Activated CD8-positive, alpha-beta T cell treated with anti-CD3 and anti-CD28 coated beads, Interleukin-2, amount 10 ng/mL, durations not matched to agents 7 days and 5 days (primary cell): ENCODE data around the gene MAZ. TPM values are rescaled to one million over a fixed set of nuclear protein-coding genes. Genes with fewer than 3 reads are reported as not detected.
"Not testable (repeated sequence)": the region's sequence is repeated elsewhere in the genome, so short reads cannot be mapped to it uniquely, and the experiment has no call there.

Experiments used
- ATAC-seq: fragments of 150-1000 bp; cut with Tn5 transposase; one replicate; pipeline ENCODE4 v1.10.0; 2021; ENCODE audit warnings: moderate library complexity
- CTCF ChIA-PET: fragments of 350-600 bp; sonication (Branson Sonifier 250); formaldehyde crosslinking; loops from one replicate; lab custom pipeline; 2021; ENCODE audit warnings: antibody characterized with exemption; lab: Charles Lee
- POLR2A ChIA-PET: fragments of 350-600 bp; sonication (Branson Sonifier 250); formaldehyde crosslinking; loops from one replicate; lab custom pipeline; 2021; ENCODE audit warnings: antibody characterized with exemption; lab: Charles Lee
- DNase-seq: peaks from one replicate; pipeline ENCODE4 v3.0.0-alpha.2; 2020
- H3K27ac Mint-ChIP-seq: one replicate; pipeline ENCODE4 v1.8.0; 2021; ENCODE audit warnings: mild to moderate bottlenecking, mixed read lengths
- H3K27me3 Mint-ChIP-seq: one replicate; pipeline ENCODE4 v1.8.0; 2021; ENCODE audit warnings: low read depth, mixed read lengths
- H3K36me3 Mint-ChIP-seq: one replicate; pipeline ENCODE4 v1.8.0; 2021; ENCODE audit warnings: low read depth, mixed read lengths
- H3K4me1 Mint-ChIP-seq: one replicate; pipeline ENCODE4 v1.8.0; 2021; ENCODE audit warnings: low read depth, mixed read lengths
- H3K4me3 Mint-ChIP-seq: one replicate; pipeline ENCODE4 v1.8.0; 2021; ENCODE audit warnings: mild to moderate bottlenecking, mixed read lengths
- H3K9me3 Mint-ChIP-seq: one replicate; pipeline ENCODE4 v1.8.0; 2022; ENCODE audit warnings: mixed read lengths; ENCODE audit not compliant: insufficient read depth
- total RNA-seq, 2 experiments: library from RNA; stranded (reverse); gene quantifications; one replicate each; pipeline ENCODE4 v1.2.3, GENCODE V29; 2021

Gene MAZ
- total RNA-seq, 2 experiments from 2014 or later, result 455 to 494 TPM

GRCh38 chr16:29769507-29769906 lies 36.8 kb upstream of the MAZ start:
- H3K27ac Mint-ChIP-seq, result no peak overlapping the region
- H3K36me3 Mint-ChIP-seq, result no peaks in the 10 kb centered on the region
- DNase-seq, result no peak
- ATAC-seq, result no peak
- H3K9me3 Mint-ChIP-seq, result no peaks in the 10 kb centered on the region
- peaks cover 4% of the 10 kb centered on the region for H3K4me1 Mint-ChIP-seq
- ChIA-PET POLR2A (no interaction called here), CTCF (interaction anchor here (1.1 to 3.6 kb wide), 3 partner anchors 15 to 263 kb away, joined by 4 to 16 read pairs (median 4); partner anchors contain the start of gene KIF22)
- H3K27me3 Mint-ChIP-seq, result no peaks in the 10 kb centered on the region
- H3K4me3 Mint-ChIP-seq, result no peak overlapping the region

- ATAC-seq (no peak), DNase-seq (no peak)
- ChIA-PET CTCF (interaction anchor here (1.1 to 3.6 kb wide), 2 partner anchors 14 to 262 kb away, joined by 4 to 16 read pairs; no protein-coding TSS in a partner anchor), POLR2A (no interaction called here)
- H3K4me1 Mint-ChIP-seq, result peaks cover 4% of the 10 kb centered on the region
- no peaks in the 10 kb centered on the region for H3K27me3 Mint-ChIP-seq
- no peak overlapping the region for H3K4me3 Mint-ChIP-seq
- H3K9me3 Mint-ChIP-seq, result no peaks in the 10 kb centered on the region
- H3K36me3 Mint-ChIP-seq, result no peaks in the 10 kb centered on the region
- no peak overlapping the region for H3K27ac Mint-ChIP-seq
Observed at GRCh38 chr16:29770250-29770929, 35.9 kb upstream of the MAZ start.

GRCh38 chr16:29772330-29772729 lies 34.0 kb upstream of the MAZ start:
- POLR2A ChIA-PET, H3K36me3 Mint-ChIP-seq, H3K4me1 Mint-ChIP-seq, H3K4me3 Mint-ChIP-seq, ATAC-seq, DNase-seq, H3K27me3 Mint-ChIP-seq, H3K27ac Mint-ChIP-seq, H3K9me3 Mint-ChIP-seq: not testable (repeated sequence)
- CTCF ChIA-PET, result interaction anchor here (3.8 kb wide), 1 partner anchor 13 kb away, joined by 17 read pairs; no protein-coding TSS in a partner anchor

GRCh38 chr16:29774730-29775129 lies 31.6 kb upstream of the MAZ start:
- no peaks in the 10 kb centered on the region for H3K9me3 Mint-ChIP-seq
- DNase-seq, result no peak
- peaks cover 8% of the 10 kb centered on the region for H3K27me3 Mint-ChIP-seq
- ChIA-PET CTCF (interaction anchor here (1.9 to 3.8 kb wide), 2 partner anchors 11 to 74 kb away, joined by 5 to 17 read pairs; no protein-coding TSS in a partner anchor), POLR2A (no interaction called here)
- H3K36me3 Mint-ChIP-seq, result no peaks in the 10 kb centered on the region
- H3K4me1 Mint-ChIP-seq, result peaks cover 4% of the 10 kb centered on the region
- no peak overlapping the region for H3K27ac Mint-ChIP-seq
- no peak for ATAC-seq
- no peak overlapping the region for H3K4me3 Mint-ChIP-seq

- H3K4me1 Mint-ChIP-seq, result peaks cover 4% of the 10 kb centered on the region
- CTCF ChIA-PET, result interaction anchor here (1.6 to 2.3 kb wide), 2 partner anchors 10 to 14 kb away, joined by 4 to 9 read pairs; partner anchors contain the start of gene KIF22
- no peaks in the 10 kb centered on the region for H3K9me3 Mint-ChIP-seq
- no peak overlapping the region for H3K27ac Mint-ChIP-seq
- DNase-seq (no peak), ATAC-seq (no peak)
- POLR2A ChIA-PET, result interaction anchor here (0.7 kb wide), 1 partner anchor 212 kb away, joined by 3 read pairs; no protein-coding TSS in a partner anchor
- H3K27me3 Mint-ChIP-seq, result peaks cover 15% of the 10 kb centered on the region
- H3K36me3 Mint-ChIP-seq, result no peaks in the 10 kb centered on the region
- no peak overlapping the region for H3K4me3 Mint-ChIP-seq
Observed at GRCh38 chr16:29775742-29776408, 30.5 kb upstream of the MAZ start.

GRCh38 chr16:29777576-29778350 lies 28.6 kb upstream of the MAZ start, which contains the start of gene ZG16:
ZG16 (plus strand) TSS chr16:29778256; CDS start chr16:29779267, 1,011 bp downstream.
- ChIA-PET CTCF (interaction anchor here (1.2 to 2.3 kb wide), 3 partner anchors 8 to 71 kb away, joined by 3 to 9 read pairs (median 4); partner anchors contain the start of gene KIF22), POLR2A (interaction anchor here (0.9 kb wide), 1 partner anchor 34 kb away, joined by 3 read pairs; no protein-coding TSS in a partner anchor)
- H3K27ac Mint-ChIP-seq, result no peak within 1 kb of the TSS
- H3K36me3 Mint-ChIP-seq, result no peaks in the 10 kb centered on the region
- ATAC-seq, result no peak
- H3K4me1 Mint-ChIP-seq, result peaks cover 6% of the 10 kb centered on the region
- H3K9me3 Mint-ChIP-seq, result no peaks in the 10 kb centered on the region
- H3K4me3 Mint-ChIP-seq, result no peak within 1 kb of the TSS
- H3K27me3 Mint-ChIP-seq, result peaks cover 18% of the 10 kb centered on the region
- no peak for DNase-seq

GRCh38 chr16:29779474-29779873 lies 26.9 kb upstream of the MAZ start:
- no peaks in the 10 kb centered on the region for H3K36me3 Mint-ChIP-seq
- ATAC-seq (no peak), DNase-seq (no peak)
- H3K4me1 Mint-ChIP-seq, result peaks cover 10% of the 10 kb centered on the region
- ChIA-PET POLR2A (no interaction called here), CTCF (interaction anchor here (1.2 kb wide), 1 partner anchor 69 kb away, joined by 3 read pairs; no protein-coding TSS in a partner anchor)
- H3K4me3 Mint-ChIP-seq, result no peak overlapping the region
- H3K27me3 Mint-ChIP-seq, result peaks cover 21% of the 10 kb centered on the region
- H3K9me3 Mint-ChIP-seq, result no peaks in the 10 kb centered on the region
- H3K27ac Mint-ChIP-seq, result no peak overlapping the region

- not testable (repeated sequence) for H3K9me3 Mint-ChIP-seq, H3K4me3 Mint-ChIP-seq, ATAC-seq, DNase-seq, H3K27ac Mint-ChIP-seq, H3K36me3 Mint-ChIP-seq
- peaks cover 20% of the 10 kb centered on the region for H3K4me1 Mint-ChIP-seq
- POLR2A ChIA-PET, result interaction anchor here (2.9 kb wide), 1 partner anchor 24 kb away, joined by 16 read pairs; the partner anchor contains the start of gene MAZ
- CTCF ChIA-PET, result interaction anchor here (1.8 to 3.2 kb wide), 6 partner anchors 14 to 82 kb away, joined by 4 to 31 read pairs (median 12); no protein-coding TSS in a partner anchor
- peaks cover 17% of the 10 kb centered on the region for H3K27me3 Mint-ChIP-seq
Observed at GRCh38 chr16:29783094-29783953, 23.0 kb upstream of the MAZ start.

GRCh38 chr16:29784157-29784556 lies 22.2 kb upstream of the MAZ start:
- Mint-ChIP-seq H3K4me1 (peaks cover 20% of the 10 kb centered on the region), H3K27ac (no peak overlapping the region), H3K9me3 (no peaks in the 10 kb centered on the region), H3K4me3 (no peak overlapping the region), H3K36me3 (peaks cover 2% of the 10 kb centered on the region), H3K27me3 (peaks cover 13% of the 10 kb centered on the region)
- DNase-seq (no peak), ATAC-seq (peak; percentile 47)
- ChIA-PET POLR2A (interaction anchor here (2.9 kb wide), 1 partner anchor 23 kb away, joined by 16 read pairs; the partner anchor contains the start of gene MAZ), CTCF (interaction anchor here (0.7 to 3.2 kb wide), 22 partner anchors 9 to 247 kb away, joined by 3 to 31 read pairs (median 7); partner anchors contain the start of genes MAZ, MVP and TLCD3B)

- Mint-ChIP-seq H3K36me3 (peaks cover 2% of the 10 kb centered on the region), H3K27ac (no peak overlapping the region), H3K4me1 (peaks cover 25% of the 10 kb centered on the region), H3K27me3 (peaks cover 10% of the 10 kb centered on the region), H3K9me3 (no peaks in the 10 kb centered on the region), H3K4me3 (peak overlapping the region; percentile 47)
- ChIA-PET CTCF (interaction anchor here (0.7 to 3.2 kb wide), 33 partner anchors 8 to 246 kb away, joined by 3 to 31 read pairs (median 7); partner anchors contain the start of genes MAZ, MVP, PAGR1 and TLCD3B), POLR2A (interaction anchor here (1.0 to 2.9 kb wide), 3 partner anchors 23 to 42 kb away, joined by 3 to 16 read pairs (median 5); partner anchors contain the start of gene MAZ)
- DNase-seq, result peak; percentile 83
- peak; percentile 95 for ATAC-seq
Observed at GRCh38 chr16:29784901-29785500, 21.3 kb upstream of the MAZ start.
